GM18511 (cell line): Measurements from ENCODE around the gene WHRN.

Source experiments
- ATAC-seq: cut with Tn5 transposase; IDR thresholded peaks from one replicate; pipeline ENCODE4 v1.9.1; 2021; ENCODE audit warnings: mild to moderate bottlenecking, moderate library complexity; ENCODE audit not compliant: unreplicated experiment

Gene WHRN

DNA sequence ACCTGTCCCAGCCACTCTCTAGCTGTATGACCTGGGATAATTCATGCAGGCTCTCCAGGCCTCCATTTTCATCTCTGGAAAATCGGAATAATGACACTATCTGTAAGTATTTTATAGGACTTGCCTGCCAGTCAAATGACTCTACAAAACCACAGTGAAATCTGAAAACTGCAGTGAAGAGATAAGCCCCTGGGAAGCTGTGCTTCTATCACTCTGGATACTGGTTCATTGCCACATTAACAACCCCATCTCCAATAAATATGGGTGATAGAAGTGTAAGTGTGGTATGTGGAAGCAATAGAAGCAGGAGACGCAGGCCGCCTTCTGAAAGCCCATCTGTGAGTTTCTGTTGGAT is 31.8 kb downstream of the WHRN start:
- ATAC-seq: no peak

GRCh38 chr9:114472765-114473446 is 32.4 kb downstream of the WHRN start:
- ATAC-seq: no peak

DNA sequence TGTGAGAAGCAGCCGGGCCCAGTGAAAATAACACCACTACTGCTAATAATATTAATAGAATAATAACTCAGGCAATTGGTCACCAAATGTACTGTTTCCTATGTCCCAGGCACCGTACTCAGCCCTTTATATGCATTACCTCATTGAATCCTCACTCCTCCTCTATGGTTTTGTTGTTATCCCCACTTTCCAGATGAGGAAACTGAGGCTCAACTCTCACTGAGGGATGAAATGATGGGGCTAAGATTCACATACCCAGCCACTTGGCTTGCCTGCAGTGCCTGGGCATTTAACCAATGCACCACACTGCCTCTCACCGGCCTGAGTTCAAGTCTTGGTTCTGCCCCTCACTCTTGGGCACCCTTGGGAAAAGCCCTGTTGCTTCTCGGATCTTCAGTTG is 34.1 kb downstream of the WHRN start:
- ATAC-seq: no peak

- ATAC-seq: no peak
These were observed 34.7 kb downstream of the WHRN start for GRCh38 chr9:114470581-114470980.

- no peak for ATAC-seq
These were observed 35.2 kb downstream of the WHRN start for GRCh38 chr9:114470121-114470520.

- no peak for ATAC-seq
These were observed 36.0 kb downstream of the WHRN start for GRCh38 chr9:114469091-114469853.

- ATAC-seq: no peak
These were observed 37.4 kb downstream of the WHRN start for GRCh38 chr9:114467910-114468309.

- no peak for ATAC-seq
These were observed 38.0 kb downstream of the WHRN start for GRCh38 chr9:114467226-114467750.

GRCh38 chr9:114465906-114466900 is 39.1 kb downstream of the WHRN start:
- ATAC-seq: no peak

GRCh38 chr9:114465417-114465816 is 39.9 kb downstream of the WHRN start:
- no peak for ATAC-seq

DNA sequence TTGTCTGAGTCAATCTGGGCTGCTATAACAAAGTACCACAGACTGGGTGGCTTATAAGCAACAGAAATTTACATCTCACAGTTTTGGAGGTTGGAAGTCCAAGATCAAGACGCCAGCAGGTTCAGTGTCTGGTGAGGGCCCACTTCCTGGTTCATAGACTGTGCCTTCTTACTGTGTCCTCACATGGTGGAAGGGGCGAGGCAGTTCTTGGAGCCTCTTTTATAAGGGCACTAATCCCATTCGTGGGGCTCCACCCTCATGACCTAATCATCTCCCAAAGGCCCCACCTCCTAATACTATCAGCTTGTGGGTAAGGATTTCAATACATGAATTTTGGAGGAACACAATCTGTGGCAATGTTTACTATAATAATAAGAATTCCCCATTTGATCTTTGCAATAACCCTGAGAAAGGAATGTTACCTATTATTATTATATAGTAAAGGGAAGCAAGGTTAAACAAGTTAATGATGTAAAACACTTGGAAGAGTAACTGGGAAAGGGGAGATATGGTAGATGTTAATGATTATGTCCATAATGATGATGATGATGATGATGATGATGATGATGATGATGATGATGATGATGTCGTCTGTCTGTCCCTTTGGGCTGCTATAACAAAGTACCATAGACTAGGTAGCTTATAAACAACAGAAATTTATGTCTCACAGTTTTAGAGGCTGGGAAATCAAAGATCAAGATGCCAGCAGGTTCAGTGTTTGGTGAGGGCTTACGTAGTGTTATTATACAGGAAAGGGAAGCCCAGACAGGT is 40.8 kb downstream of the WHRN start:
- ATAC-seq: no peak

DNA sequence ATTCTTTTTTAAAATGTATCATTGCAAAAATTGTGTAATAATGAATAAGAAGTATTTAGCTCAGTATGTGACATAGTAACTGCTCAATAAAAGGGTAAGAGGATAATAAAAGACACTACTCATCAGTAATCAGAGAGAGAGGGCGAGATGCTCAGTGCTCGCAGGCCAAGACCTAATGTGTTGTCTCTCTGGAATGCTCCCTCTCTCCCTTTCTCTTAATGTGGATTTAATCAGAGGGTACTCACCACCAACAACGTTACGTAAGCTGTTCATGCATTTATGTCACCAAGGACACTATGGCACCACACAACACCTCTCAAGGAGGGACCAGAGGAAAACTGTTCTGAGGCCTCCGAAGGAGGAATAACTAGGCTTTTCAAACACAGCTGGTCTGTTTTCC is 42.5 kb downstream of the WHRN start:
- no peak for ATAC-seq

DNA sequence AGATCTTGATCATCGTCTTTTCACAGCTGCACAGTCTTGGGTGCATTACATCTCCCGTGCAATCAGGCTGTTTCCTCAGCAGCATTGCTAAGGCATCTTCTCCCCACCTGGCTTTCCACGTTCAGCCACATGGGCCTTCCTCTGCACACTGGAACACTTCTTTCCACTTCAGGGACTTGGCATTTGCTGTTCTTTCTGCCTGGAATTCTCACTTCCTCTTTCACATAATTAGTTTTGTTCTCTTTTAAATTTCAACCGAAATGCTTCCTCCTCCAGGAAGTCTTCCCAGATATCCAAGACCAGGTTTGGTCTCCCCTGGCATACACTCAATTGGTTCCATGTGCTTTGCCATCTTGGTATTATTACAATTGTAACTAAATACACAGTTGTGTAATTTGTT is 43.8 kb downstream of the WHRN start:
- no peak for ATAC-seq

GRCh38 chr9:114460513-114461199 is 44.6 kb downstream of the WHRN start:
- no peak for ATAC-seq

DNA sequence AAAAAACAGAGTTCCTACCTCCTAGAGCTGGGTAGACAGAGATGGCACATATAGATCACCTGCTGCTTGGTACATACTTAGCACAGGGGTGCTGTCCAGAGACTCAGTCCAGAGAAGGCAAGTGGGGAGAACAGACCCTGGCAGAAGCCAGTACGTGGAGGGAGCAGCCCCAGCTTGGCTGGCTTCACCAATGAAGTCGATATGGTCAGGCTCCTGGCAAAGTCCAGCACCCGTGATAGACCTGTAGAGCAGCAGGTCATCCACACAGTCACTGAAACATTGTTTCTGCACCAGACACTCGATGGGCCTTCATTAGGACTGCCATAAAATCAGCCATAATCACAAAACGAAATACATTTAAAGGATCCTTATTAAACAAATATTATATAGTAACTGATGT is 45.8 kb downstream of the WHRN start:
- no peak for ATAC-seq

DNA sequence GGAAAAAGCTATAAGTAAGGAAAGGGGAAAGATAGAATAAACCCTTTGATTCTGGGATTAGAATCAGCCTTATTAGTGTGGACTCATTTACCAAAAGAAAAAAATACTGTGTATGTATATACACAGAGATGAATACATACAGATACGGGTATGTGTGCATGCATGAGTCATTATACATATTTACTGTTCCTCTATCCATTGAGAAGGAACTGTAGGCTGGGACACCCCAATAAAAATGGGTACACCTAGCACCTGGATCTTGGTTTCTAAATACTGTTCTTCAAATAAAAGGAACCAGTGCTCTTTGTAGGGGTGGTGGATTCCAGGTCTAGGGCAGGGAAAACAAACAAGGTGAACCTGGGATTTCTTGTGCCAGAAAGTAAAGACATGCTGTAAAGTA is 48.3 kb downstream of the WHRN start:
- ATAC-seq: no peak

DNA sequence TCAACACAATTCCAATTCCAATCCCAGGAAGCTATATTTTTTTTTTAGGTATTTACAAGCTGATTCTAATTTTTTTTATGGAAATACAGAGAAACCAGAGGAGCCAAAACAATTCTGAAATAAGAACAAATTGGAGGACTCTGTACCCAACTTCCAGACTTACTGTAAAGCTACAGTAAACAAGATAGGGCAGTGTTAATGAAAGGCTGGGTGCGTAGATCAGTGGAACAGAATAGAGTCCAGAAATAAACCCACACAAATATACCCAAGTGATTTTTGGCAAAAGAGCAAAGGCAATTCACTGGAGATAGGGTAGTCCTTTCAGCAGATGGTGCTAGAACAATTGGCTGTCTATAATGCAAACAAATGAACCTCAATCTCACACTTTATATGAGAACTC is 50.6 kb downstream of the WHRN start:
- no peak for ATAC-seq

- ATAC-seq: no peak
These were observed 52.8 kb downstream of the WHRN start for GRCh38 chr9:114452219-114453165.

DNA sequence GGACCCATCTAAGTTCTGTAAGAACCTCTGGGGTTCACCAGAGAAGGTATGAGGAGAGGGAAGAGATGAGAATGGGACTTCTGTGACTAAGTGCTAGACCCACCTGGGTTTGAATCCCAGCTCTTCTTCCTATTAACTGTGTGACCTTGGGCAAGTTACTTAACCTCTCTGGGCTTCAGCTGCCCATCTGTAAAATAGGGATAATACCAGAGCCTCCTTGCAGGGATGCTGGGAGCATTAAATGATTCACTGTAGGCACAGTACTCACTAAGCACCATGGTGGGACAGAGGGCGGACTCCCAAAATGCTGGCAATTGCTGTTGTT is 53.6 kb downstream of the WHRN start:
- ATAC-seq: no peak
